Measurements from ENCODE around the gene RASAL2.

DNA sequence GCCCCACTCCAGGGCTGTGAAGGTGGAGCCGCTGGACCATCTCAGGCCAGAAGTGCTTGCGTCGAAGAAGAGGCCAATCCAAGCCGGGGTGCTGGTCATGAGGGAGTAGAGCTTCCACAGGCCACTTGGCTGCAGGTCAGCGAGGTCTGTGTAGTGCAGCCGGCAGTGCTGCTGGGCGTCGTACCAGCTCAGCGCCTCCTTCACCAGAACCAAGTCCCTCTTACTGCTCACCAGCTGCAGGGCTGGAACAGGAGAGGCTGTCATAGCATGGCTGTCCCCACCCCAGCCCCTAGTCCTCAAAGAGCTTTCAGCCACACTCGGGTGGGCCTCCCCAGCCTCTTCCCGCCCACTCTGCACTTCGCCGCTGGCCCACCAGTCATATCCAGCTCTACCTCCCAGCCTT is 400.7 kb downstream of the RASAL2 start:
- no peak for TF ChIP-seq EZH2 (IDR thresholded peaks at IDR 0.05; ENCODE audit: borderline replicate concordance, insufficient read depth, low read depth, low read length, poor library complexity, severe bottlenecking)
- TF ChIP-seq, protein P1, sequence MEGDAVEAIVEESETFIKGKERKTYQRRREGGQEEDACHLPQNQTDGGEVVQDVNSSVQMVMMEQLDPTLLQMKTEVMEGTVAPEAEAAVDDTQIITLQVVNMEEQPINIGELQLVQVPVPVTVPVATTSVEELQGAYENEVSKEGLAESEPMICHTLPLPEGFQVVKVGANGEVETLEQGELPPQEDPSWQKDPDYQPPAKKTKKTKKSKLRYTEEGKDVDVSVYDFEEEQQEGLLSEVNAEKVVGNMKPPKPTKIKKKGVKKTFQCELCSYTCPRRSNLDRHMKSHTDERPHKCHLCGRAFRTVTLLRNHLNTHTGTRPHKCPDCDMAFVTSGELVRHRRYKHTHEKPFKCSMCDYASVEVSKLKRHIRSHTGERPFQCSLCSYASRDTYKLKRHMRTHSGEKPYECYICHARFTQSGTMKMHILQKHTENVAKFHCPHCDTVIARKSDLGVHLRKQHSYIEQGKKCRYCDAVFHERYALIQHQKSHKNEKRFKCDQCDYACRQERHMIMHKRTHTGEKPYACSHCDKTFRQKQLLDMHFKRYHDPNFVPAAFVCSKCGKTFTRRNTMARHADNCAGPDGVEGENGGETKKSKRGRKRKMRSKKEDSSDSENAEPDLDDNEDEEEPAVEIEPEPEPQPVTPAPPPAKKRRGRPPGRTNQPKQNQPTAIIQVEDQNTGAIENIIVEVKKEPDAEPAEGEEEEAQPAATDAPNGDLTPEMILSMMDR (IDR thresholded peaks at IDR 0.05), result no peak
